GM12801 (cell line): ENCODE data around the gene MYO18B.

Experiments
- TF ChIP-seq, protein P1 (sequence below): IDR thresholded peaks from one replicate; pipeline ENCODE4 v1.5.1; 2011; ENCODE audit warnings: control low read depth; ENCODE audit not compliant: insufficient read length; ENCODE audit errors: extremely low read depth

The MYO18B gene

DNA sequence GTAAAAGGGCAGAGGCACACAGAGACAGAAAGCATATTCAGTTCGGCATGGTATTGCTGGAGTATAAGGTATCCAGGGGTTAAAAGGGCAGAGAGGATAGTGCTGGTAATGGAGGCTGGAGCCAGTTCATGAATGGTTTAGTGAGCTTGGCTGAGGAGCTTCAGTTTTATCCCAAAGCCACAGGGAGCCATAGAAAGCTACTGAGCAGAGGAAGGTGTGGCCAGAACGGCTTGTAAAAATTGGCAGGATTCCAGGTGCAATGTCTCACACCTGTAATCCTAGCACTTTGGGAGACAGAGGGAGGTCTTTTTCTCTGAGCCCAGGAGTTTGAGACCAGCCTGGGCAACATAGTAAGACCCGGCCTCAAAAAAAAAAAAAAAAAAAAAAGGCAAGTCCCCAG, 186.1 kb downstream of the MYO18B start:
- TF ChIP-seq, protein P1, sequence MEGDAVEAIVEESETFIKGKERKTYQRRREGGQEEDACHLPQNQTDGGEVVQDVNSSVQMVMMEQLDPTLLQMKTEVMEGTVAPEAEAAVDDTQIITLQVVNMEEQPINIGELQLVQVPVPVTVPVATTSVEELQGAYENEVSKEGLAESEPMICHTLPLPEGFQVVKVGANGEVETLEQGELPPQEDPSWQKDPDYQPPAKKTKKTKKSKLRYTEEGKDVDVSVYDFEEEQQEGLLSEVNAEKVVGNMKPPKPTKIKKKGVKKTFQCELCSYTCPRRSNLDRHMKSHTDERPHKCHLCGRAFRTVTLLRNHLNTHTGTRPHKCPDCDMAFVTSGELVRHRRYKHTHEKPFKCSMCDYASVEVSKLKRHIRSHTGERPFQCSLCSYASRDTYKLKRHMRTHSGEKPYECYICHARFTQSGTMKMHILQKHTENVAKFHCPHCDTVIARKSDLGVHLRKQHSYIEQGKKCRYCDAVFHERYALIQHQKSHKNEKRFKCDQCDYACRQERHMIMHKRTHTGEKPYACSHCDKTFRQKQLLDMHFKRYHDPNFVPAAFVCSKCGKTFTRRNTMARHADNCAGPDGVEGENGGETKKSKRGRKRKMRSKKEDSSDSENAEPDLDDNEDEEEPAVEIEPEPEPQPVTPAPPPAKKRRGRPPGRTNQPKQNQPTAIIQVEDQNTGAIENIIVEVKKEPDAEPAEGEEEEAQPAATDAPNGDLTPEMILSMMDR = no peak

DNA sequence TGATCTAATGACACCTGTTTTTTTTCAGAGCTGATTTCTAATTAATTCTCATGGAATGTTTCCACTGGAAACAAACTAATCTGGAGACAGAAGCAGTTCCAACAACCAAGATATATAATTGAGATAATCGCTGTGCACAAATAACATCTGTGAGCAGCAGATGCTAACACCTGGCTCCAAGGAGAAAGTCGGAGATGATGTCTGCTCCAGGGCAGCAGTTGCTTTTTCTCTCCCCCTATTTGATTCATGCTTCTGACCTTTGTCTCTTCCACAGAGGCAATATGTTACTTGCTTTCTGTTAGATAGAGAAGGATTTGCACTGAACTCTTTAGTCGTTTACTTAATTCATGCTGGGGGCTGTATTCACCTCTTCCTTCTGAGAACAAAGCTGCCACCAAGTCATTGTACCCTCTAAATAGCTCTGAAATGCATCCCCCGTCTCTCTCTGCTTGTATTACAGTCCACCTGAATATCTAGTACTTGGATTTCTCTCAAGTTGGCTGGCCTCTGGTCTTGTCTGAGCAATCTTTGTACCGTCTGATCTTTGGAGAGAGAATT, 187.4 kb downstream of the MYO18B start:
- TF ChIP-seq, protein P1 = no peak

DNA sequence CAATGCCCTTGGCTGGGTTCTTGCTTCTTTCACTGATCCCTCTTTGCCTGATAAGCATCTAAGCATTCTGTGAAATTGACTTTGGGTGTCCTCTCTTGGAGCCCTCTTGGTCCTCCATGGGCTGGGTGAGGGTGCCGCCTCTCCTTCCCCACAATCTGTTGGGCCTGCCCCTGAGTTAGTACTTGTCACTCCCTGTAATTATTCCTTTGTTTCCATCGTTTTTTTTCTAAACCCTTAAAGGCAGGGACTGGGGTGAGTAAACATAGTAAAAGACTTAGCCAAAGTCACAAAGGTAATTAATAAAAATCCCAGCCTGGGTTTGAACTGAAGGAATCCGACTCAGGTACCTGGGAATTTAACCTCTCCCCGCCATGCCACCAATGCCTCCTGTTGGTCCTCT, 188.1 kb downstream of the MYO18B start:
- TF ChIP-seq, protein P1 = no peak

DNA sequence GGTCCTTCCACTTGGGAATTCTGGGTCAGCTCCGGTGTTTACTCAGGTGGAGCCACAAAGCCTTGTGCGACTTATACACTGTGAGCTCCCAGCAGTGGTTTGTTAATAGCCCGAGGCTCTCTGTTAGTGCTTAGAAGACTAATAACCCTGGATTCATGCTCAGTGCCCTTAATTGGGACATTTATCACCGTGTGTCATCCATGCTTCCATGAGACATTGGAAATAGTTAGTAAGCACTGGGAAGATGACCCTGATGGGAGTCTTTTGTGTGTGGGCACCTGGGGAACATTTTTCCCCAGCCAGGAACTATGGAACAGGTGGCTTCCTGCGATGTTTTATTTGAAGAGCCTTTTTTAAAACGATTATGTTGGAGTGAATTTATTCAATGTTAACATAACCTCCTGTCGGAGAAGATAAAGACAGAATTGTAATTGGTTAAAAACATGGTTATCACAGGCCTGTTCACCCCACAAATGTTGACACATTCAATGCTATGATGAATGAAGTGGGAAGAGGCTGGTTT, 188.9 kb downstream of the MYO18B start:
- TF ChIP-seq, protein P1 = no peak

DNA sequence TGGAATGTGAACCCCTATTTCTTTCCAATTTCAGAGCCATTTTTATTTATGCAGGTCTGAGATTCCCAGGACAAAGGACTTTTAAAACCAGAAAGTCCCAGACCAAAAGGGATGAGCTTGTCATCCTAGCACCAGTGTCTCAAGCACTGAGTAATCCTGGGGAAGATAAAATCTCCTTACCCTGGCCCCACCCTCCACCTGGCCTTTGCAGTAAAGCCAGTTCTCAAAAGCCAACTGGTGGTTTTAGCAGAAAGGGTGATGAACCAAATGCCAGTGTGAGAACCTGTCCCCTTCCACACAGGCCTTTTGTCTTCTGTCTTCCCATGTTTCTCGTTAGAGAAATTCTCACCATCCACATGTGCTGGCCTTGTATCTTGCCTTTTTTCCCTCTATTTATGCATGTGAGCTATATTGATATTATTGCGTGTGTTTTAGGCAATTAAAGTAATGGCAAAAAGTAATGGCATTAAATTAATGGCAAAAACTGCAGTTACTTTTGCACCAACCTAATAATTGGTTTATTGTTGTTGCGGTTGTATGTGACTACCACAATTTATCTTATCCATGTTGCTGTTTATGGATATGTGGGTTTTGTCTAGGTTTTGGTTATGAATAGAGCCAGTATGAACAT, 191.3 kb downstream of the MYO18B start:
- TF ChIP-seq, protein P1 = no peak

DNA sequence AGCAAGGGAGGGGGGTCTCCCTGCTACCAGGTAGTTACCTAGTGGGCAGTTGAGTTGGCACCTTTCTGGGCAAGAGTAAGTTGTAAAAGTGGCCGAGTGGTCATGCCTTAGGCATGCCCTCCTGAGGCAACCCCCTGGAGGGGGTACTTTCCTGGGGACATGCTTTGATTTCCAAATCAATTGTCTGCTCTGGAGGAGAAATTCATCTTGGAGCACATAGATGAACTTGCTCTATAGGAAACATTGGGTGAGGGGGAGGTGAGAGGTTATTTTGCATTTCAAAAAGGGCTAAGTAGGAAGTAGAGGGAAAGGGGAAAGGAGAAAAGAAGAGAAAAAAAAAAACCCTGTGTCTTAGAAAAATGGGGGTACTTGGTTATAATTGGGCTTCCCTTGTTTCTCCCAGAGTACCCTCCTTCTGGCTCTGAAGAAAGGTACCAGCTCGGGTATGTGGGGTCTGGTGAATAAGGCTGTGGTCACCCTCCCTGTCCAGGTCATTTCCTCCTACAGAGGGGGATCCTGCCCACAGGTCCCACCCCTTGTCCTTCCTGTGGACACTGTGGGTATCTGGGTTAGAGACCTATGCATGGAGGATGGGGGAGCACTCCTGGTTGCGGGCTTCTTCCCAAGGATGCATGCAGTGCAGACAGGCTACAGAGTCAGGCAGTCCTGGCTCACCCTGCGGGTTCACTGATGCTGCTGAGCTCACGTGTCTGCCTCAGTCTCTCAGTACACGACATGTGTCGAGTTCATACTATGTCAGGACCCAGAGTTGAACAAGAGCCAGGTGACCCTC, 193.5 kb downstream of the MYO18B start:
- TF ChIP-seq, protein P1 = no peak

DNA sequence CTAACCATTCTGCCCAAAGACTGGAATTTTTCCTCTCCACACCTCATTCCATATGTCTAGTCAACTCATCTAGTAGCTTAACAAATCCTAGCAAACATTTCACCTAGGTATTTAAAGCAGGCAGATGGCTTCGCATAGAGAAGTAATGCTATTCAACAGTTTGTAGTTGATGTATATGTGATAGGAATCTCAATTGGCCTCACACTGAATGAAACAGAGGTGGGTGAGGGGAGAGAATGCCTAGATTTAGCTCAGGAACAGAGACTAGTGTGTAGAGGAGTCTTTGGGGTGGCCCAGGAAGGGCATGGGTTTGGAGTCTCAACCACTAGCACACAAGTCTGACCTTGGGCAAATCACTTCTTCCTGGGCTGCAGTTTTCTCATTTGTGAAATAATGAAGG, 196.2 kb downstream of the MYO18B start:
- TF ChIP-seq, protein P1 = no peak
